ENCODE measurements around the gene ATCAY. TPM values are rescaled to one million over a fixed set of nuclear protein-coding genes. Genes with fewer than 3 reads are reported as not detected.
A peak's percentile ranks its signal among the peaks of the same experiment; 100 is the strongest.

The ATCAY gene
- total and polyA plus RNA-seq, 2 of the 13 experiments (the other 11 are each of a cell fraction or from before 2014, with no cell fraction given): not detected

- Histone ChIP-seq H3K9me3 (ENCODE audit: low read length) (peaks cover 16% of the 10 kb centered on the region), H3K27ac (ENCODE audit: extremely low read length, insufficient read depth, low read length) (no peak overlapping the region), H3K4me1 (ENCODE audit: insufficient read depth, low read length) (peaks cover 16% of the 10 kb centered on the region), H4K20me1 (ENCODE audit: insufficient read depth, low read length) (no peaks in the 10 kb centered on the region), H2AFZ (ENCODE audit: low read length) (no peak overlapping the region), H3K4me3 (replicated peaks in 1 of 3; ENCODE audit: insufficient read depth in 1 of 3, low read depth in 2 of 3, low read length in 3 of 3) (no peak overlapping the region), H3K9ac (ENCODE audit: insufficient read depth, low read depth, low read length) (no peak overlapping the region), H3K4me2 (ENCODE audit: low read depth, low read length) (no peak overlapping the region), H3K36me3 (replicated peaks in 1 of 2; ENCODE audit: control insufficient read depth in 1 of 2, insufficient read depth in 2 of 2, low read length in 2 of 2) (no peaks in the 10 kb centered on the region), H3K27me3 (ENCODE audit: control insufficient read depth in 1 of 2, insufficient read depth in 2 of 2, low read length in 2 of 2) (peaks cover 1 to 3% of the 10 kb centered on the region in 2 experiments; a peak in 1 of 5 replicates), H3K79me2 (ENCODE audit: insufficient read depth, low read length) (no peaks in the 10 kb centered on the region)
- no peak for TF ChIP-seq ZNF557 (CRISPR knock-in tag; IDR thresholded peaks at IDR 0.05)
- TF ChIP-seq ZNF331 (CRISPR knock-in tag; IDR thresholded peaks at IDR 0.05): peak; percentile 96
- ATAC-seq (no peak), DNase-seq (ENCODE audit: low spot score) (no peak), FAIRE-seq (no peak)
- in situ Hi-C loops (cut with HindIII; ENCODE audit: extremely low pct_ligation_motif_present, low pct_unique_long_range_greater_than_20kb): loop anchor here (25.0 kb wide), 1 partner anchor 360 kb away; no protein-coding TSS in a partner anchor
- no TSS peak for BruUV-seq (replicated peaks)
- intact Hi-C loops (cut with micrococcal nuclease; ENCODE audit: unreplicated experiment): no loop called here
- ChIA-PET POLR2A (no interaction called here), CTCF (ENCODE audit: low intra/inter-chr PET ratio, low total read pairs) (no interaction called here)
- no CpG with 5 or more reads among the region's 1 CpG for WGBS (ENCODE audit: low lambda C conversion rate)
These were observed 28.3 kb upstream of the ATCAY start for GRCh38 chr19:3852177-3852511.

DNA sequence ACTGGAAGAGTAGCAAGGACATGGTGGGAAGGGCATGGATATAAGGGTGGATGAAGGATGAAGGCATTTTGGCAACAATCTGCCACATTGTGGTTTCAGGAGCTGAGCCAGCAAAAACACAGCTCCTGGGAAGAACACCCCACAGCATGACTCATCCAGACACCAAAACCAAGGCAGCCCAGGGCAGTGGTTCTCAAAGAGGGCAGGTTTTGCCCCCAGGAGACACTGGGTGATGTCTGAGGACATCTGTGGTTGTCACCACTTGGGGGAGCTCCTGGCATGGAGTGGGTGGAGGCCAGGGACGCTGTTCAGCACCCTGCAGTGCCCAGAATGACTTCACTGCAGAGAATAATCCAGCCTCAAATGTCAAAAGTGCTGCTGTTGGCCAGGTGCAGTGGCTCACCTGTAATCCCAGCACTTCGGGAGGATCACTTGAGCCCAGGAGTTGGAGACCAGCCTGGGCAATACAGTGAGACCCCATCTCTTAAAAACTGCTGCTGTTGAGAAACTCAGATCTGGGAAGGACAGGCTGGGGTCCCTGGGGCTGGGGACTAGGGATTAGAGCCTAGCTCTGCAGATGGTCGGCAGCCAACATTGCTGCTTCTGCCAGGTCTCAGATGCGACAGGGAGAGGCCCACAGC lies 27.8 kb upstream of the ATCAY start:
- POLR2A ChIA-PET: no interaction called here
- H3K27me3 ChIP-seq (ENCODE audit: control insufficient read depth in 1 of 2, insufficient read depth in 2 of 2, low read length in 2 of 2): peaks cover 1% of the 10 kb centered on the region in 2 experiments; a peak in 1 of 5 replicates
- no peak overlapping the region for H3K9ac ChIP-seq (ENCODE audit: insufficient read depth, low read depth, low read length)
- H3K4me1 ChIP-seq (ENCODE audit: insufficient read depth, low read length): peaks cover 16% of the 10 kb centered on the region
- no peaks in the 10 kb centered on the region for H4K20me1 ChIP-seq (ENCODE audit: insufficient read depth, low read length)
- ATAC-seq (no peak), DNase-seq (ENCODE audit: low spot score) (peak; percentile 31), FAIRE-seq (no peak)
- H3K9me3 ChIP-seq (ENCODE audit: low read length): peaks cover 16% of the 10 kb centered on the region
- in situ Hi-C loops (cut with HindIII; ENCODE audit: extremely low pct_ligation_motif_present, low pct_unique_long_range_greater_than_20kb) (loop anchor here (25.0 kb wide), 1 partner anchor 360 kb away; no protein-coding TSS in a partner anchor), intact Hi-C loops (cut with micrococcal nuclease; ENCODE audit: unreplicated experiment) (no loop called here)
- H3K4me2 ChIP-seq (ENCODE audit: low read depth, low read length): no peak overlapping the region
- no peaks in the 10 kb centered on the region for H3K36me3 ChIP-seq (replicated peaks in 1 of 2; ENCODE audit: control insufficient read depth in 1 of 2, insufficient read depth in 2 of 2, low read length in 2 of 2)
- CTCF ChIA-PET (ENCODE audit: low intra/inter-chr PET ratio, low total read pairs): no interaction called here
- H3K27ac ChIP-seq (ENCODE audit: extremely low read length, insufficient read depth, low read length): no peak overlapping the region
- WGBS (ENCODE audit: low lambda C conversion rate): 45% methylated on average over 3 of the region's 4 CpGs
- no peaks in the 10 kb centered on the region for H3K79me2 ChIP-seq (ENCODE audit: insufficient read depth, low read length)
- H2AFZ ChIP-seq (ENCODE audit: low read length): no peak overlapping the region
- BruUV-seq (replicated peaks): no TSS peak
- H3K4me3 ChIP-seq (replicated peaks in 1 of 3; ENCODE audit: insufficient read depth in 1 of 3, low read depth in 2 of 3, low read length in 3 of 3): no peak overlapping the region
- TF ChIP-seq SAP130 (CRISPR knock-in tag; IDR thresholded peaks at IDR 0.05; ENCODE audit: low read depth): no peak
- peak; percentile 20 to 50; a peak in 1 of 4 replicates for TF ChIP-seq MAFK (conservative IDR thresholded peaks at IDR 0.05 in 1 of 2, IDR thresholded peaks at IDR 0.05 in 1 of 2; ENCODE audit: low read length in 2 of 2)
- no peak for TF ChIP-seq ZNF513 (CRISPR knock-in tag; conservative IDR thresholded peaks at IDR 0.05)
- TF ChIP-seq HDAC2 (CRISPR knock-in tag; IDR thresholded peaks at IDR 0.05): no peak
- 0 out of 2 replicates have a peak, but pooled peaks have one; percentile 25 for TF ChIP-seq SMC3 (IDR thresholded peaks at IDR 0.05; ENCODE audit: low read length)
- TF ChIP-seq ZNF12 (CRISPR knock-in tag; IDR thresholded peaks at IDR 0.05): no peak
- 0 out of 2 replicates have a peak, but pooled peaks have one; percentile 17 for TF ChIP-seq ZMYM3 (CRISPR knock-in tag; IDR thresholded peaks at IDR 0.05)
- peak; percentile 66 for TF ChIP-seq CTCF (CRISPR knock-in tag; IDR thresholded peaks at IDR 0.05)
- TF ChIP-seq ZNF121 (CRISPR knock-in tag; IDR thresholded peaks at IDR 0.05): peak; percentile 80
- TF ChIP-seq FOSL2 (CRISPR knock-in tag; IDR thresholded peaks at IDR 0.05): peak; percentile 38; the same call in 1 of the 2 replicates
- 0 out of 2 replicates have a peak, but pooled peaks have one; percentile 22 for TF ChIP-seq ZNF362 (CRISPR knock-in tag; IDR thresholded peaks at IDR 0.05; ENCODE audit: borderline replicate concordance)
- no peak for TF ChIP-seq KDM4B (CRISPR knock-in tag; IDR thresholded peaks at IDR 0.05)
- TF ChIP-seq FOXP1 (IDR thresholded peaks at IDR 0.05): no peak
- no peak for TF ChIP-seq FOXP1 (CRISPR knock-in tag; IDR thresholded peaks at IDR 0.05)
